Body of pancreas (tissue), 4 donors: ENCODE results near the gene OGFR. TPM values are rescaled to one million over a fixed set of nuclear protein-coding genes. Genes with fewer than 3 reads are reported as not detected.

Experiments
- ATAC-seq: fragments of 150-250 bp; one replicate; pipeline ENCODE4 v1.9.1; 2016
- DNase-seq, 4 donors: peaks; one replicate each; pipeline ENCODE4 v3.0.0-alpha.2; 2019
- H3K27ac ChIP-seq, 4 donors: fragments of 200-600 bp; sonication (generic); 1 replicate in 3 of 4; 2 replicates in 1 of 4; pipeline versions ENCODE4 v1.5.1 to v1.6.1; 2016 to 2019; ENCODE audit warnings: mild to moderate bottlenecking in 1 of 4, mixed read lengths in 1 of 4, moderate library complexity in 1 of 4
- H3K27me3 ChIP-seq, 2 donors: fragments of 200-600 bp; sonication (generic); one replicate each; pipeline ENCODE4 v1.6.0; 2016; ENCODE audit warnings: mild to moderate bottlenecking in 1 of 2
- H3K36me3 ChIP-seq, 2 donors: fragments of 200-600 bp; sonication (generic); replicated peaks in 1 of 2; 2 replicates each; pipeline ENCODE4 v1.5.1; 2016; ENCODE audit warnings: low read depth in 2 of 2; ENCODE audit not compliant: insufficient read depth in 1 of 2
- H3K4me1 ChIP-seq: fragments of 200-600 bp; sonication (generic); one replicate; pipeline ENCODE4 v1.6.0; 2016
- H3K4me3 ChIP-seq, 2 donors: fragments of 200-600 bp; sonication (generic); 1 replicate in 1 of 2; 2 replicates in 1 of 2; pipeline ENCODE4 v1.5.1; 2016 to 2019
- H3K9me3 ChIP-seq, 3 donors: fragments of 200-600 bp; sonication (generic); 1 replicate in 2 of 3; 2 replicates in 1 of 3; pipeline ENCODE4 v1.5.1; 2016
- POLR2A ChIP-seq, 3 donors: fragments of 450-650 bp; IDR thresholded peaks; one replicate each; pipeline ENCODE4 v1.6.1; 2016; ENCODE audit warnings: antibody characterized with exemption in 3 of 3, mild to moderate bottlenecking in 2 of 3
- WGBS, 2 donors: methylation state at CpG; one replicate each; pipeline ENCODE4 v1.1.5; 2017; 5-methylcytosine and 5-hydroxymethylcytosine counted together
- intact Hi-C: fragments of 100-400 bp; cut with DNase I; formaldehyde crosslinking; loops from one replicate; pipeline ENCODE4 v1.15.1; 2023
- total RNA-seq, 2 donors: library from RNA; depleted of rRNA; stranded (reverse); fragments of >200 nt; gene quantifications; one replicate each; pipeline ENCODE4 v1.1.0, GENCODE V29; 2016
- TF ChIP-seq, protein P1 (sequence below), 7 experiments: fragments of 450-650 bp in 4 of 7; fragments of 200-600 bp in 3 of 7; sonication (generic) in 3 of 7; IDR thresholded peaks; one replicate each; pipeline ENCODE4 v1.5.1; 2016 to 2019; ENCODE audit warnings: antibody characterized with exemption in 7 of 7

The OGFR gene
- total RNA-seq, 2 donors from 2014 or later: 46.4 to 47.8 TPM

DNA sequence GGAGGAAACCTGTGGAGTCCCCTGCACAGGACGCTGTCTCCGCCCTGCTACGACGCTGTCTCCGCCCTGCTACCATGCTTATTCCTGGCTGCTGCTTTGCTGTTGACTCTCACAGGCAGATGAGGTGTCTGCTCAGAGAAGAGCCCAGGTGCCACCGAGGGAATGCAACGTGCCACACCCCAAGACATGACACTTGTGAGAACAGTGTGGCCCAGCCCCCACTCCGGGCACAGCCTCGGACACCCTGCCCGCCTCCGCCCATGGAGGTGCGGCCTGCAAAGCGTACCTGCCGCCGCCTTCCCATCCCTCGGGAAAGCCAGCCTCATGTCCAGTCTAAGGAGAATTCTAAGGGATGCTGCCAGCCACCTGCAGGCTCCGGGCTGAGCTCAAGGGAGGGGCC lies 23.9 kb upstream of the OGFR start:
- 59 to 71% methylated on average over 17 of the region's 17 CpGs for WGBS, 2 donors
- intact Hi-C loops: loop anchor here (10.0 kb wide), 1 partner anchor 276 kb away; no protein-coding TSS in a partner anchor
- H3K36me3 ChIP-seq: no peaks in the 10 kb centered on the region
- DNase-seq: no peak
- ATAC-seq: no peak
- no peak overlapping the region for H3K4me3 ChIP-seq
- no peaks in the 10 kb centered on the region for H3K9me3 ChIP-seq
- H3K27ac ChIP-seq: no peak overlapping the region
- H3K4me1 ChIP-seq: peaks cover 7% of the 10 kb centered on the region
- TF ChIP-seq, protein P1, sequence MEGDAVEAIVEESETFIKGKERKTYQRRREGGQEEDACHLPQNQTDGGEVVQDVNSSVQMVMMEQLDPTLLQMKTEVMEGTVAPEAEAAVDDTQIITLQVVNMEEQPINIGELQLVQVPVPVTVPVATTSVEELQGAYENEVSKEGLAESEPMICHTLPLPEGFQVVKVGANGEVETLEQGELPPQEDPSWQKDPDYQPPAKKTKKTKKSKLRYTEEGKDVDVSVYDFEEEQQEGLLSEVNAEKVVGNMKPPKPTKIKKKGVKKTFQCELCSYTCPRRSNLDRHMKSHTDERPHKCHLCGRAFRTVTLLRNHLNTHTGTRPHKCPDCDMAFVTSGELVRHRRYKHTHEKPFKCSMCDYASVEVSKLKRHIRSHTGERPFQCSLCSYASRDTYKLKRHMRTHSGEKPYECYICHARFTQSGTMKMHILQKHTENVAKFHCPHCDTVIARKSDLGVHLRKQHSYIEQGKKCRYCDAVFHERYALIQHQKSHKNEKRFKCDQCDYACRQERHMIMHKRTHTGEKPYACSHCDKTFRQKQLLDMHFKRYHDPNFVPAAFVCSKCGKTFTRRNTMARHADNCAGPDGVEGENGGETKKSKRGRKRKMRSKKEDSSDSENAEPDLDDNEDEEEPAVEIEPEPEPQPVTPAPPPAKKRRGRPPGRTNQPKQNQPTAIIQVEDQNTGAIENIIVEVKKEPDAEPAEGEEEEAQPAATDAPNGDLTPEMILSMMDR (IDR thresholded peaks at IDR 0.05): no peak
- TF ChIP-seq POLR2A (IDR thresholded peaks at IDR 0.05): no peak
- no peaks in the 10 kb centered on the region for H3K27me3 ChIP-seq

DNA sequence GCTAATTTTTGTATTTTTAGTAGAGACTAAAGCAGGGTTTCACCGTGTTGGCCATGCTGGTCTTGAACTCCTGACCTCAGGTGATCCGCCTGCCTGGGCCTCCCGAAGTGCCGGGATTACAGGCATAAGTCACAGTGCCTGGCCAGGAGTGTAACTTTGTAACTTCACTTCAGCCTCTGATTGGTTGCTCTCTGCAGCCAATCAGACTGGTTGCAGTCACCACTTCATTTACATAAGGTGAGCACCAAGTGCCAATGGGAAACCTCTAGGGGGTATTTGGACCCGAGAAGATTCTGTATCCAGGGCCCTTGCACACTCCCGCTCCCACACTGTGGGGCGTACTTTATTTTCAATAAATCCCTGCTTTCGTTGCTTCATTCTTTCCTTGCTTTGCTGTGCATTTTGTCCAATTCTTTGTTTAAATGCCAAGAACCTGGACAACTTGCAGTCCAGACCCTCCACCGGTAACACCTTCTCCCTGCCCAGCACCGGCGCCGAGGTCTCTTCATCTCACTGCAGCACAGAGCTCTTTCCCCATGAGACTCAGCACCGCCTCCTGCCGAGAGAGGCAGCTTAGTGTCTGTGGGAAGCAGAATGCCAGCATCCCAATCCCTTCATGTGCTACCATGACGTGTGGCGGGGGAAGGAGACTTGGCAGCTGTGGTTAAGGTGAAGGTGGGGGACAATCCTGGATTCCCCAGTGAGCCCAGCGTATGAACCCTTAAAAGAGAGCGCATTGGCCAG lies 22.3 kb upstream of the OGFR start:
- no peaks in the 10 kb centered on the region for H3K4me1 ChIP-seq
- TF ChIP-seq POLR2A (IDR thresholded peaks at IDR 0.05): no peak
- TF ChIP-seq, protein P1 (IDR thresholded peaks at IDR 0.05): no peak
- no peaks in the 10 kb centered on the region for H3K27me3 ChIP-seq
- H3K4me3 ChIP-seq: no peak overlapping the region
- no peaks in the 10 kb centered on the region for H3K9me3 ChIP-seq
- ATAC-seq (no peak), DNase-seq (no peak)
- no peak overlapping the region for H3K27ac ChIP-seq
- intact Hi-C loops: loop anchor here (10.0 kb wide), 1 partner anchor 278 kb away; no protein-coding TSS in a partner anchor
- H3K36me3 ChIP-seq: no peaks in the 10 kb centered on the region
- WGBS, 2 donors: 66 to 79% methylated on average over 16 to 18 of the region's 18 CpGs

DNA sequence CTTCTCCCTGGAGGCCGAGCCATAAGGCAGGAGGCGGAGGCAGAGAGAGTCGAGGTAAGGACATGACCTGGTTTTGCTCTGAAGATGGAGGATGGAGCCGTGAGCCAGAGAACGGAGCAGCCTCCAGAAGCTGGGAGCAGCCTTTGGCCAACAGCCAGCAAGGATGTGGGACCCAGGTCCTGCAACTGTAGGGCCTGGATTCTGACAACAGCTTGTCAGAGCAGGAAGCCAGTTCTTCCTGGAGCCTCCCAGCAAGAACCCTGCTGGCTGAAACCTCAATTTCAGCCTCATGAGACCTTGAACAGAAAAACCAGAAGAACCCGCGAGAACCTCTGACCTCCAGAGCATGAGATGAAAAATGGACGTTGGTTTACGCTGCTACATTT lies 21.7 kb upstream of the OGFR start:
- Histone ChIP-seq H3K4me1 (no peaks in the 10 kb centered on the region), H3K4me3 (no peak overlapping the region), H3K9me3 (no peaks in the 10 kb centered on the region), H3K36me3 (no peaks in the 10 kb centered on the region), H3K27ac (no peak overlapping the region), H3K27me3 (no peaks in the 10 kb centered on the region)
- TF ChIP-seq POLR2A (IDR thresholded peaks at IDR 0.05): no peak
- TF ChIP-seq, protein P1 (IDR thresholded peaks at IDR 0.05): no peak
- ATAC-seq (no peak), DNase-seq (no peak)
- 45 to 51% methylated on average over 9 of the region's 9 CpGs for WGBS, 2 donors
- intact Hi-C loops: loop anchor here (10.0 kb wide), 1 partner anchor 278 kb away; no protein-coding TSS in a partner anchor

DNA sequence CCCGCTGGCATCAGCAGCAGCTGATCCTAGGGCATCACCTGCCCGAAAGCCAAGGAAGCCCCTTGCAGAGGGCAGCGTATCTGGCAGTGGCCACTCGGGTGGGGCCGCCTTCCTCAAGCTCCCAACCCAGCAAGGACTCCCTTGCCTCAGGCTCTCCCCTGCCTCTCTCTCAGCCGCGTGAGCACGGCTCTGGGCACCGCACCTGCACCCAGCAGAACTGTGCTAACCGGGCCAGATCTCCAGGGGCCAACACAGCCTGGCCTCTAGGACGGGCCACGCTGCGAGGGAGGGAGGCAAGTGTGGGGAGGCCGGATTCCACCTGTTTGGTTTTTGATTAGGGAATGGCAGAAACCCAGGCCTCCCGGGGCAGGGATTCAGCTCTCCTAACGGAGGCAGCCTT lies 20.1 kb upstream of the OGFR start:
- Histone ChIP-seq H3K4me3 (no peak overlapping the region), H3K27ac (no peak overlapping the region), H3K36me3 (no peaks in the 10 kb centered on the region), H3K4me1 (no peaks in the 10 kb centered on the region), H3K9me3 (no peaks in the 10 kb centered on the region), H3K27me3 (no peaks in the 10 kb centered on the region)
- no peak for ATAC-seq
- 62 to 69% methylated on average over 12 to 16 of the region's 16 CpGs for WGBS, 2 donors
- TF ChIP-seq, protein P1 (IDR thresholded peaks at IDR 0.05): no peak
- no peak for TF ChIP-seq POLR2A (IDR thresholded peaks at IDR 0.05)
- intact Hi-C loops: loop anchor here (10.0 kb wide), 1 partner anchor 280 kb away; no protein-coding TSS in a partner anchor
- DNase-seq: no peak

DNA sequence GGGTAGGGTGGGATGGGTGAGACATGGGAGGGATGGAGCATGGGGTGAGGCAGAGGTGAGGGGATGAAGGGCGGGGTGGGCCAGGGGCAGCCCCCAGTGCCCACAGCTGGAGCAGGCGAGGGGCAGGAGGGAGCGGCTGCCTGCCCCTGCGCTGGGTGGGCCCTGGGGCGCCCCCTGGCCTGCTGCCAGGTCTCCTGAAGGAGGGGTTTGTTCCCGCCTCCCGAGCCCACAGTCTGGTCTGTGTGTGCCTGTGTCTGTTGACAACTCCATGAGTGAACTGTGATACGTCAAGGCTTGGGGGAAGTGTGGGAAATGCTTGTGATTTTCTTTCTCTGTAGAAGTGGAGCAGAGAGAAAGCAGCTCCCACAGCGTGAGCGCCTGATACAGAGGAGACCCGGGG lies 19.2 kb upstream of the OGFR start:
- Histone ChIP-seq H3K4me3 (no peak overlapping the region), H3K27ac (no peak overlapping the region), H3K27me3 (no peaks in the 10 kb centered on the region), H3K9me3 (no peaks in the 10 kb centered on the region), H3K4me1 (no peaks in the 10 kb centered on the region), H3K36me3 (no peaks in the 10 kb centered on the region)
- TF ChIP-seq, protein P1 (IDR thresholded peaks at IDR 0.05): no peak
- TF ChIP-seq POLR2A (IDR thresholded peaks at IDR 0.05): no peak
- no peak for ATAC-seq
- 42 to 53% methylated on average over 10 to 11 of the region's 11 CpGs for WGBS, 2 donors
- intact Hi-C loops: loop anchor here (5.0 to 10.0 kb wide), 2 partner anchors 113 to 281 kb away; no protein-coding TSS in a partner anchor
- no peak for DNase-seq
